Measurements from ENCODE around the gene MSH5.
"Not testable (repeated sequence)": the region's sequence is repeated elsewhere in the genome, so short reads cannot be mapped to it uniquely, and the experiment has no call there.

The MSH5 gene

DNA sequence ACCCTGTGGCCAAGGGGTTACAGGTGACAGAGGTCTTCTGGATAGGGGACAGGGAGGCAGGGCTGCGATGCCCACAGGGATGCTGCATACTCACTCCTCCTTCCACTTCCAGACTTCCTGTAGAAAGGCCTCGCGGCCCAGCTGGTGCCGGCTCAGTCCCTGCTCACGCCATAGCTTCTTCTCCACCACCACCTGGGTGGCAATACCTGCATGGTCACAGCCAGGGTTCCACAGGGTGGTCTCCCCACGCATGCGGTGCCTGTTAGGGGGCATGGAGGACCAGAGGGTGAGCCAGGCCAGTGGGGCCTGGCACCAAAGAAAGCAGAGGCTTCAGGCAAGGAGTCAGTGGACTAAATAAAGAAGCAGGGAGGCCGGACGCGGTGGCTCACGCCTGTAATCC lies 45.7 kb downstream of the MSH5 start:
- no peak overlapping the region for H2AFZ ChIP-seq
- H3K36me3 ChIP-seq (ENCODE audit: control insufficient read depth, insufficient read depth, low read length), result no peaks in the 10 kb centered on the region
- TF ChIP-seq, protein P1, sequence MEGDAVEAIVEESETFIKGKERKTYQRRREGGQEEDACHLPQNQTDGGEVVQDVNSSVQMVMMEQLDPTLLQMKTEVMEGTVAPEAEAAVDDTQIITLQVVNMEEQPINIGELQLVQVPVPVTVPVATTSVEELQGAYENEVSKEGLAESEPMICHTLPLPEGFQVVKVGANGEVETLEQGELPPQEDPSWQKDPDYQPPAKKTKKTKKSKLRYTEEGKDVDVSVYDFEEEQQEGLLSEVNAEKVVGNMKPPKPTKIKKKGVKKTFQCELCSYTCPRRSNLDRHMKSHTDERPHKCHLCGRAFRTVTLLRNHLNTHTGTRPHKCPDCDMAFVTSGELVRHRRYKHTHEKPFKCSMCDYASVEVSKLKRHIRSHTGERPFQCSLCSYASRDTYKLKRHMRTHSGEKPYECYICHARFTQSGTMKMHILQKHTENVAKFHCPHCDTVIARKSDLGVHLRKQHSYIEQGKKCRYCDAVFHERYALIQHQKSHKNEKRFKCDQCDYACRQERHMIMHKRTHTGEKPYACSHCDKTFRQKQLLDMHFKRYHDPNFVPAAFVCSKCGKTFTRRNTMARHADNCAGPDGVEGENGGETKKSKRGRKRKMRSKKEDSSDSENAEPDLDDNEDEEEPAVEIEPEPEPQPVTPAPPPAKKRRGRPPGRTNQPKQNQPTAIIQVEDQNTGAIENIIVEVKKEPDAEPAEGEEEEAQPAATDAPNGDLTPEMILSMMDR (IDR thresholded peaks at IDR 0.05), result no peak
- H3K9me3 ChIP-seq (ENCODE audit: control insufficient read depth, low read length), result no peaks in the 10 kb centered on the region
- H3K27me3 ChIP-seq (ENCODE audit: control insufficient read depth, insufficient read depth, low read length), result no peaks in the 10 kb centered on the region
- no peak overlapping the region for H3K4me3 ChIP-seq (ENCODE audit: low read depth, low read length)
- H3K79me2 ChIP-seq, result peaks cover 7% of the 10 kb centered on the region
- H3K9ac ChIP-seq, result no peak overlapping the region
- H3K27ac ChIP-seq, result no peak overlapping the region
- H3K4me1 ChIP-seq, result no peaks in the 10 kb centered on the region
- H3K4me2 ChIP-seq (ENCODE audit: low read length), result no peak overlapping the region

DNA sequence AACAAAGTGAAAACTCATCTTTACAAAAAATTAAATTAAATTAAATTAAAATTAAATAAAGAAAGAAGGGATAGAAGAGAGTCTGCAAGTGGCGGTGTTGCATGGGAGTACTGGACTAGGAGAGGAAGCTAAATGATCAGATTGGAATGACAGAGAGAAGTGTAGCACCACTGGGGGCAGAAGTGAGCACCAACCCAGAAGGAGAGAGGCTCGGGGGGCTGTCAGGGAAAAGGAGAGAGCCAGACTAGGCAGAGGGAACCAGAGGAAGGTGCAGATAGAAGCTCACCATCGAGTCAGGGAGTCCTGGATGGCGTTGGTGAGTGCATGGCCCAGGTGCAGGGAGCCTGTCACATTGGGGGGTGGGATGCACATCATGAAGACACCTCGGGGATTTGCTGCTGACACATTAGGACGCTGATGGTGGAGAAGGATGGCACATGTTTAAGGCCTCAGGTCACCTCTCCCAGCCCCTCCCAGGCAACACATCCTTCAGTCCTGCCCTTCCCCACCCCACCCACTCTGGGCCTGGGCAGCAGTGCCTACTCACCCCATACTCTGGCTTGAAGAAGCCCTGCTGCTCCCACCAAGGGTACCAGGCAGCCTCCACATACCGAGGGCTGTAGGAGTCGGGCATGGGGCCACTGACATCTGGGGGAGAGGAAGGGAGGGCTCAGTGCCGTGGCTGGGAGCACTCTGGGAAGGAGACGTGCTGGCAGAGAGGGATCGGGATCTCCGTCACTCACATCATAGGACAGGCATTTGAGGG lies 51.7 kb downstream of the MSH5 start:
- H3K79me2 ChIP-seq, result peaks cover 4% of the 10 kb centered on the region
- H3K27ac ChIP-seq, result no peak overlapping the region
- no peak overlapping the region for H3K9ac ChIP-seq
- H2AFZ ChIP-seq, result no peak overlapping the region
- TF ChIP-seq, protein P1 (IDR thresholded peaks at IDR 0.05), result peak; percentile 42
- H3K9me3 ChIP-seq (ENCODE audit: control insufficient read depth, low read length), result no peaks in the 10 kb centered on the region
- no peaks in the 10 kb centered on the region for H3K27me3 ChIP-seq (ENCODE audit: control insufficient read depth, insufficient read depth, low read length)
- peaks cover 8% of the 10 kb centered on the region for H3K4me1 ChIP-seq
- H3K4me3 ChIP-seq (ENCODE audit: low read depth, low read length), result no peak overlapping the region
- no peak overlapping the region for H3K4me2 ChIP-seq (ENCODE audit: low read length)
- no peaks in the 10 kb centered on the region for H3K36me3 ChIP-seq (ENCODE audit: control insufficient read depth, insufficient read depth, low read length)

DNA sequence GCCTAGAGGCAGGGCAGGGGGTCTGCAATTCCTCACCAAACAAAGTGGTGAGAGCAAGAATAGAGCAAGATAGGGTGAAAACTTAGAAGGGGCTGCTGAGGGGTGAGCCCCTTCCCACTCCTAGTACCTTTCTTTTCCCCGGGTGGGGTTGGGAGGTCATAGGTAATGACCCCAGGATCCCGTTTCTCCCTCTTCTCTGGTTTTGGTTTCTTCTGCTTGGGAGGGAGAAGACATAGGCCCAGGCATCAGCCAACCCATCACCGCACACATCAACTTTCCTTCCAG lies 52.2 kb downstream of the MSH5 start:
- H3K9ac ChIP-seq, result no peak overlapping the region
- no peaks in the 10 kb centered on the region for H3K27me3 ChIP-seq (ENCODE audit: control insufficient read depth, insufficient read depth, low read length)
- H3K36me3 ChIP-seq (ENCODE audit: control insufficient read depth, insufficient read depth, low read length), result no peaks in the 10 kb centered on the region
- H3K4me2 ChIP-seq (ENCODE audit: low read length), result no peak overlapping the region
- TF ChIP-seq, protein P1 (IDR thresholded peaks at IDR 0.05), result no peak
- H3K4me3 ChIP-seq (ENCODE audit: low read depth, low read length), result no peak overlapping the region
- peaks cover 4% of the 10 kb centered on the region for H3K79me2 ChIP-seq
- H2AFZ ChIP-seq, result no peak overlapping the region
- H3K9me3 ChIP-seq (ENCODE audit: control insufficient read depth, low read length), result no peaks in the 10 kb centered on the region
- no peak overlapping the region for H3K27ac ChIP-seq
- H3K4me1 ChIP-seq, result peaks cover 8% of the 10 kb centered on the region

DNA sequence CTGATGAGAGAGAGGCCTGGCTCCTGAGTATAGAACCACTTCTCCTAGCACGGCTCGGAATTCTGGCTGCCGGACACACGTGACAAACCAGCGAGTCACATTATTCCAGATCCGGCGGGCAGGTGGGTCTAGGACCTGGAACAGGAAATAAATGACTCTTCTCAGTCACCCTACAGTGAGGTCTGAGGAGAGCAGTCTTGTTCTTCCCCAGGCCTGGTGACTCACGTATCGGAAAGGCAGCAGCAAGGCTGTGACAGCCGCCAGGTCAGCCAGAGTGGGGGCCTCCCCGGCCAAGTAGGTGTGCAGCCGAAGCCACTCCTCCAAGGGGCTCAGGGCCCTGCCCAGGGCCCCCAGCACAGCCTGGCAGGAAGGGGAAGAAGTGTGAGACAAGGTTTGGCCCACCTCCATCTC lies 53.0 kb downstream of the MSH5 start:
- no peaks in the 10 kb centered on the region for H3K36me3 ChIP-seq (ENCODE audit: control insufficient read depth, insufficient read depth, low read length)
- TF ChIP-seq, protein P1 (IDR thresholded peaks at IDR 0.05), result no peak
- H2AFZ ChIP-seq, result no peak overlapping the region
- no peaks in the 10 kb centered on the region for H3K9me3 ChIP-seq (ENCODE audit: control insufficient read depth, low read length)
- no peak overlapping the region for H3K4me2 ChIP-seq (ENCODE audit: low read length)
- H3K27ac ChIP-seq, result no peak overlapping the region
- H3K79me2 ChIP-seq, result no peaks in the 10 kb centered on the region
- H3K4me1 ChIP-seq, result peaks cover 8% of the 10 kb centered on the region
- H3K9ac ChIP-seq, result no peak overlapping the region
- H3K4me3 ChIP-seq (ENCODE audit: low read depth, low read length), result no peak overlapping the region
- H3K27me3 ChIP-seq (ENCODE audit: control insufficient read depth, insufficient read depth, low read length), result no peaks in the 10 kb centered on the region

DNA sequence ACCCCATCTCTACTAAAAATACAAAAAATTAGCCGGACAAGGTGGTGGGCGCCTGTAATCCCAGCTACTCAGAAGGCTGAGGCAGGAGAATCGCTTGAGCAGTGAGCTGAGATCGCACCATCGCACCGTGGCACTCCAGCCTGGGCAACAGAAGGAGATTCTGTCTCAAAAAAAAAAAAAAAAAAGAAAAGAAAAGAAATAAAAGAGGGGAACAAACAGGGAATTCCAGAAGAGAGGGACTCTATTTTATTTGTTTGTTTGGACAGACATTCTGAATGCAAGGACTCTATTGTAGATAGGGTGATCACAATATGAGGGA lies 54.1 kb downstream of the MSH5 start:
- H3K4me2 ChIP-seq (ENCODE audit: low read length); H3K4me3 ChIP-seq (ENCODE audit: low read depth, low read length); H3K9ac ChIP-seq; H3K4me1 ChIP-seq; H3K9me3 ChIP-seq (ENCODE audit: control insufficient read depth, low read length); H2AFZ ChIP-seq; H3K36me3 ChIP-seq (ENCODE audit: control insufficient read depth, insufficient read depth, low read length); H3K79me2 ChIP-seq; H3K27me3 ChIP-seq (ENCODE audit: control insufficient read depth, insufficient read depth, low read length); H3K27ac ChIP-seq: not testable (repeated sequence)
